HG02840 (cell line): ENCODE results near the gene CHM.
"Not testable (repeated sequence)": the region's sequence is repeated elsewhere in the genome, so short reads cannot be mapped to it uniquely, and the experiment has no call there.

ENCODE experiments used
- ATAC-seq: cut with Tn5 transposase; IDR thresholded peaks from one replicate; pipeline ENCODE4 v1.9.1; 2021; ENCODE audit warnings: mild to moderate bottlenecking, moderate library complexity, moderate number of reproducible peaks; ENCODE audit not compliant: unreplicated experiment, low FRiP score

CHM gene, protein sequence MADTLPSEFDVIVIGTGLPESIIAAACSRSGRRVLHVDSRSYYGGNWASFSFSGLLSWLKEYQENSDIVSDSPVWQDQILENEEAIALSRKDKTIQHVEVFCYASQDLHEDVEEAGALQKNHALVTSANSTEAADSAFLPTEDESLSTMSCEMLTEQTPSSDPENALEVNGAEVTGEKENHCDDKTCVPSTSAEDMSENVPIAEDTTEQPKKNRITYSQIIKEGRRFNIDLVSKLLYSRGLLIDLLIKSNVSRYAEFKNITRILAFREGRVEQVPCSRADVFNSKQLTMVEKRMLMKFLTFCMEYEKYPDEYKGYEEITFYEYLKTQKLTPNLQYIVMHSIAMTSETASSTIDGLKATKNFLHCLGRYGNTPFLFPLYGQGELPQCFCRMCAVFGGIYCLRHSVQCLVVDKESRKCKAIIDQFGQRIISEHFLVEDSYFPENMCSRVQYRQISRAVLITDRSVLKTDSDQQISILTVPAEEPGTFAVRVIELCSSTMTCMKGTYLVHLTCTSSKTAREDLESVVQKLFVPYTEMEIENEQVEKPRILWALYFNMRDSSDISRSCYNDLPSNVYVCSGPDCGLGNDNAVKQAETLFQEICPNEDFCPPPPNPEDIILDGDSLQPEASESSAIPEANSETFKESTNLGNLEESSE

DNA sequence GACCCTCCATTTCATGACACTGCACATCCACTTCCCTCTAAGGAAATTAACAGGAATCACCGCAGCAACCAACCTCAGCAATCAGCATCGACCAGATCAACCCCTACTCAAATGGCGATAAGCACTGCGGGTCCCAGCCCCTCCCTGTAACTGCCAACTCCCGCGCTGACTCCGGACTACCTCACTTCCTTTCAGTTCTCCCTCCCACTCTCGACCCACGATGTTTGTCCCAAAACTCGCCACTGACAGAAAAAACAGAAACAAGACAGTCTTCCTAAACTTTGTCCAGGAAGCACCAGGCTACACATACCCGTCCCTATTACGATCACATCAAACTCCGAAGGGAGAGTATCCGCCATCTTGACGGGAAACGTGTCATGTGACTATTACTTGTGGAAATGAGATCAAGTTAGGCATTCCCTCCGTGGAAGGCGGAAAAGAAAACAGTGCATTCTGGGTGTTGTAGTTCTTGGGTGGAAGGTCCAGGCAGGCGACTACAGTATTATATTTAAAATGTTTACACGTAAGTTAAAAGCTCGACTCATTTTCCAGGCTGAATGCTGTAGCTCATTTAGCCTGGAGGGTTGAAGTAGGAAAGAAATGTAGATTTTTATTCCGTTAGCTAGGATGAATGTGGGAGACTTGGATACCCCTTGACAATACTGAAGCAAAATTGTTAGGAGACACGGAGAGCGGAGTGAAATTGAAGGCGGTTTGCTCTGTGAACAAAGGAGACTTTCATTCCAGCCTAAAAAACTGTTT lies at the start of gene CHM:
TSS of gene CHM (minus strand) at position 385 of the 762 bp plus-strand sequence. CDS start at position 359, 26 bp downstream.
- peak; percentile 99 for ATAC-seq

DNA sequence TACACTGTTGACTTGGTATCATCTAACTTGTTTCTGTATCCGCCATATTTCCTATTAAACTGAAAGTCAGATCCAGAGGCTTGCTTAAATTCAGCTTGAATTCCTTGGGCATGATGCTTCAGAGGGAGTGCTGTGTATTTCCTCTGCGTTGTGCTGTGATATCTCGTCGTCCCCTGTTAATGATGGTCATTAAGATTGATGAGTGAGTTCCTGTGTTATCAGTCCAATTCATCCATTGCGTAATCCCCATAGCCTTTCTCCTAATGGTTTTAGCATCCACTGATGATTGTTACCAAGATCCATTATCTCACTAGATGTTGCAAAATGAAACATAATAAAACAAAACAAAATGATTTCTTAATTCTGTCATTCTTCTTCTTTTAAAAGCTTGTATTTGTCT lies 31.3 kb upstream of the CHM start:
- ATAC-seq = no peak

DNA sequence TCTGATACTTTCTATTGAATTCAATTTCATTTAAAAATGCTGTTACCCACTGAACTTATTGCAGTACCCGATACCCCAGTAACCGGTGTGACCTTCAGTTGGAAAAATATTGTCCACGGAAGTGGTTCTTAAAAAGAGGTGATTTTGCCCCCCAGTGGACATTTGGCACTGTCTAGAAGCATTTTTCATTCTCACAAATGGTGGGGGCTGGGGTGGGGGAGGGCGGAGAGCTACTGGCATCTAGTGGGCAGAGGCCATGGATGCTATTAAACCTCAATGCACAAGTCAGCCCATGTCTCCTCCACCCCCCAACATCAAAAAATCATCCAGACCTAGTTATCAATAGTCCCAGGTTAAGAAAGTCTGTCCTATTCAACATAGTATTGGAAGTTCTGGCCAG lies 19.6 kb upstream of the CHM start:
- ATAC-seq = no peak

DNA sequence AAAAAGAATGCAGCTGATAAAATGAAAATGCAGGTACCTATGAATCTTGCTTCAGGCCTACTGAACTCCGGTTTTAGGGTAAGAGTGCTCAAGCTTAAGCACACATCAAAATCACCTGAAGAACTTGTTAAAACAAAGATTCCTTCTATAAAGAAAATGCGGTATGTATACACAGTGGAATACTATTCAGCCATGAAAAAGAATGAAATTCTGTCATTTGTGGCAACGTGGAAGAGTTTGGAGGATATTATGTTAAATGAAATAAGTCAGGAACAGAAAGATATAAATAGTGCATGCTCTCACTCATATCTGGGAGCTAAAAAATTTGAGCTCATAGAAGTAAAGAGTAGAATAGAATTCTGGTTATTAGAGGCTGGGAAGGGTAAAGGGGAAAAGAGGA lies 14.0 kb upstream of the CHM start:
- ATAC-seq = no peak

DNA sequence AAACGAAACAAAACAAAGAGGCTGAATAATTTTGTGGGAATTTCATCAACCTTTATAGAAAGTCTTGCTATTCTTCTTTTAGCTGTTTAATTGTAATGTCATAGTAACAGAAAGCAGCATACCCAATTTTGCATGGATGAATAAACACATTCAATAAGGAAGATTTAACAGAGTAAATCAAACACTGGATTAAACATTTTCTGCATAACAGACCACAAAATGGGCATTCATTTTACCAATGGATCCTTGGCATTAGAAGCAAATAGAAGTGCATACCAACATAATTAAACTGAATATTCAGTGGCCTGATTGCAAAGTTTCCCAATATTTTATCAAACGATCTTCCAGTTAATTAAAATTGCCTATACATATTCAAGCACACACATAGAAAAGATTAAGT lies 4.4 kb upstream of the CHM start:
- no peak for ATAC-seq

DNA sequence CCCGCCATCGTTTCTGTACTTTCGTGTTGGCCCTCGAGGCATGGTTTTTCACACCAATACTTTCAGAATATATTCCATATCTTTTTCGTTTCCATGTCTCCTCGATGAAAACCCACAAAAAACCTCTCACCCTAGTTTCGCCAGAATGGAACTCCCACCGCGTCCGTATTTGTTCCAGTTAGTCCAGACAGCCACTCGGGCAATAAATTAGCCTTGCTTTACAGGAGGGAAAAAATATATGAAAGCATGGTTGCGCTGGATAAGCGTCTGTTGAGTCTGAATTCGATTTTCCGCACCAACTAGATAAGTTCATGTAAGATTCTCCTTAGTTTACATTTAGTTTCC lies 550 bp upstream of the CHM start:
- no peak for ATAC-seq

DNA sequence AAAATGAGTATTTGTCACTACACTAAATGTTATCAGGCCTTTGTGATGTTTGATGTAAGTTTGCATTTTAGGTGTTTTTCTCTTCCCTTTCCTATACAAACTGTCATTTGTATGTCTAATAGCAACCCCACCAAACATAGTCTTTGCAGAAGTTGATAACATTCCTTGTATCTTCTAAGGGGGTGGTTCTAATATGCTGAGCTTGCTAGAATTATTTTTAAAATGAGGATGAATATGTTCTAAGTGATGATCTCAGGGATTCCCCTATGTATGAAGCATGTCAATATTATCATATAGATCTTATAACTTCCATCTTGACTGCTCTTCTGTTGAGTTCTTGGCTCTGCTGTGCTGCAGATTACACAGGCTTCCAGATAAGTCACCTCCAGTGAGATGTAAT lies 3.1 kb downstream of the CHM start:
- no peak for ATAC-seq

DNA sequence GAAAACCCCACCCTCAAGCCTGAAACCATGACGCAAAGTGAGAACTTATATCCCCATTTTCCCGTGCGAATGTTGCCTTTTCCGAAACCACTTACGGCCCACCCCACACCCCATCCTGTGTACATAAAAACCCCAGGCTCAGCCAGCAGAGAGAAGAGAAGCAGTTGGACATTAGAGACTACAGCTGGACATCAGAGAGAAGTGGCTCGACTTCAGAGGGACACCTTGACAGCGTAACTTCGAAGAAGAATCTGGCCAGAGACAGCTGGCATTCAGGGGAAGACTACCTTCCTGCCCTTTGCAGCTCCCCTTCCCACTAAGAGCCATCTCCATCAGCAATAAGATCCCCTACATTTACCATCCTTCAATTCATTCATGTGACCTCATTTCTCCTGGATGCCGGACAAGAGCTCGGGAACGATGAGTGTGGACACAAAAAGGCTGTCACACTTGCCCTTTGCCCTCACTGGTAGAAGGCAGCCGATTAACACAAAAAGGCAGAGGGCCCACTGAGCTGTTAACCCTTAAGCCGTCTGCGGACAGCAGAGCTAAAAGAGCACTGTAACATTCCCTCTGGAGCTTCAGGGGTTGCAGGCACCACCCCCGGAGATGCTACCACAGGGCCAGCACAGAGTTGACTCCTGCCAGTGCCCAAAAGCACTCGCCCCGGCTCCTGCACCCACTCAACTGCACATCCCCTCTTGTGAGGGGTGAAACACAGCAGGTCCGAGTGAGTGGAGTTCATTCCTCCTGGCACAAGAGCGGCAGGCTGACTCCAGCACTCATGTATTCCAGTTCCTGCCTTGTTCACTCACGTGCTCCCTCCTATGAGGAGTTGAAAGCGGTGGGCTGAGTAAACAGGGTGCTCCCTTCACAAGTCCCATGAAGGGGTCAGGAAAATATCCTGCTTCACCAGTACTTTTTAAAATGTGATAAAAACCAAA lies 7.5 kb downstream of the CHM start:
- no peak for ATAC-seq

DNA sequence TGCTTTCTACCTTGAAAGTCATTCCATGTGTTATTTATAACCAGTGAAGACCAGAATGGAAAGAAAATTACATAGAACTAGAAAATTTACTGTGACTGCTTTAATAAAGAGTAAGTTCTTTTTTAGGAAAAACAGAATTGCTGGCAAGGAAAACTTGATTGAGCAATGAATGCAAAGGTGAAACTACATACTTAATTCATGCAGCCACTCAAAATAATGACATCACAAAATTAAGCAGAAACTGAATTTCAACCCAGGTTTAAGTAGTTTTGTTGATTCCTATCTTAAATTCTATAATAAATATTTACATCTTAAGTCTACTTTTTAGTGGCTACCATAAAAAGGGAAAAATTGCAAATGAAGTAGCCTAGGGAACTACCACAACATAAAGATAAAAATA lies 14.0 kb downstream of the CHM start:
- no peak for ATAC-seq

DNA sequence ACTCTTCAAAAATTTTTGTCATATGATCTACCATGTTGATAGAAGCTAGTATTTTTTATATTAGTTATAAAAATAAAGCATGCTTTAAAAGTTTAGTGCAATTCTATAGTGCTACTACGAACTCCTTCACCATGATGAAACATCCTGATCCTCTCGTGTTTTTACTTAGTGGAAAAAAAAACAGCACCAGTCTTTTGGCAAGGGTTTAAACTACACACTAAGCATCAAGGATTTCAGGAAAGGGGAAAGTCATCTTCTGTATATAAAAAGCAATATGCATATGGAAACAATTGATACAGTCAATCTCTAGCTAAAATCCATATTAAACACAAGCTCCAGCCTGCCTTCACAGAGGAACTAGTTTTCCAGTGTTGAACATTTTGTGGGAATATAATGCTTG lies 18.7 kb downstream of the CHM start:
- ATAC-seq = no peak

DNA sequence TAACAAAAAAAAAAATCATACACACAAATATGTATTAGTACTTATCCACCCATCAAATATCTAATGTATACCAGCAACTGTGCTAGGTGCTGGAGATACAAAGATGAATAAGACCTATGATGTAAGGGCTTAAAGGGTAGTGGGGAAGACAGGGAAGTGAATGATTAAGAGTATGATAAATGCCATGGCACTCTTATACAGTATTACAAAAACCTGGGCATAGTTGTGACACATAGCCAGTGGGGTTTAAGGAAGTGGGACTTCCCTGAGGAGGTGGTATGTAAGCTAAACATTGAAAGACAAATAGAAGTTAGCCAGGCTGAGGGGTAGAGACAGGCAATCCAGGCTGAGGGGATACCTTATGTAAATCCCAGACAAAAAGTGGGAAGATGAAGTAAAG lies 23.5 kb downstream of the CHM start:
- ATAC-seq = no peak

DNA sequence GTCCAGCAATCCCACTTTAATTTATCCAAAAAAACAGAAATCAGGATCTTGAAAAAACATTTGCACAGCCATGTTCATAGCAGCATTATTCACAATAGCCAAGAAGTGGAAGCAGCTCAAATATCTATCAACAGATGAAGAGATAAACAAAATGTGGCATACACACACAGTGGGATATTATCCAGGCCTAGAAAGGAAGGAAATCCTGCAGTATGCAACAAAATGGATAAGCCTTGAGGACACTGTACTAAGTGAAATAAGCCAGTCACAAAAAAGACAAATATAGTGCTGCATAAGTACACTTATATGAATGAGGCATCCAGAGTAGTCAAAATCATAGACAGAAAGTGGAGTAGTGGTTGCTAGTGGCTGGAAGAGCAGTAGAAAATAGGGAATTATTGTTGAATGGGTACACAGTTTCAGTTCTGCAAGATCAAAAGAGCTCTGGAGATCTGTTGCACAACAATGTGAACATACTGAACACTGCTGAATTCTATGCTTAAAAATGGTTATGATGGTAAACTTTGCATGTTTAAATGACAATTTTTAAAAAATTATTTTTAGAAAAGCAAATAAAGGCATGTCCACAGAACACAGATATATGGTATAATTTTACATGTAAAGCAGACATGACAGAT lies 25.6 kb downstream of the CHM start:
- no peak for ATAC-seq

DNA sequence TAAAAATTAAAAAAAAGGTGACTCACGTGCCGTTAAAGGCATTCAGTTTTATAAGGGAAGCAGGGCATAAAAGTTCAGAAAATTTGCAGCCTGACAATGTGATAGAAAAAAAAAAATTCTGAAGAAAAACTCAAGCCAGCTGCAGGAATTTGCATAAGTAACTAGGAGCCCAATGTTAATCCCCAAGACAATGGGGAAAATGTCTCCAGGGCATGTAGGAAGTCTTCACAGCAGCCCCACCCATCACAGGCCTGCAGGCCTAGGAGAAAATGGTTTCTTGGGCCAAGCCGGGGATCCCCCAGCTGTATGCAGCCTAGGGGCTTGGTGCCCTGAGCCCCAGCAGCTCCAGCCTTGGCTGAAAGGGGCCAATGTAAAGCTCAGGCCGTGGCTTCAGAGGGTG lies 31.2 kb downstream of the CHM start:
- no peak for ATAC-seq

DNA sequence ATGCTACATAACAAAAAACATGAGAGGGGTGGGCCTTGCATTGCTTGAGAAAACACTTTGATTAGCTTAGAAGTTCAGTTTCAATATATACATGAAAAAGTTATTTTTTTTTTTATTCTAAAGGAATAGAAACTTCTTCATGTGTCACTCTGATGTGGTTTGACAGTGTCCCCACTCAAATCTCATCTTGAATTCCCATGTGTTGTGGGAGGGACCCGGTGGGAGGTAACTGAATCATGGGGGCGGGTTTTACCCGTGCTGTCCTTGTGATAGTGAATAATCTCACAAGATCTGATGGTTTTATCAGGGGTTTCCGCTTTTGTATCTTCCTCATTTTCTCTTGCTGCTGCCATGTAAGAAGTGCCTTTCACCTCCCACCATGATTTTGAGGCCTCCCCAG lies 32.4 kb downstream of the CHM start:
- not testable (repeated sequence) for ATAC-seq

DNA sequence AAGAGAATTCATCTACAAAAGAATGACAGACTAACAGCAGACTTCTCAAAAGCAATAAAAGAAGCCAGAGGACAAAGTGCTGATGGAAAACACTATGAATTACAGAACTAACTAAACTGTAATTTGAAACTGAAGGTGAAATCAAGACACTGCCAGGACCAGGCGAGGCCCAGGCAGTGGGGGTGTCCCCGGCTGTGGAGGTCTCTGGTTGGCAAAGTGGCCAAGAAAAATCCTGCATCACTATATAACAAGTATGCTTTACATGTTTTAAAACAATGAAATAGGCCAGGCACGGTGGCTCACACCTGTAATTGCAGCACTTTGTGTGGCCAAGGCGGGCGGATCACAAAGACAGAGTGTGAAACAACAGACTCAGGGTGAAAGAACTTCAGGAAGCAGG lies 32.9 kb downstream of the CHM start:
- no peak for ATAC-seq

DNA sequence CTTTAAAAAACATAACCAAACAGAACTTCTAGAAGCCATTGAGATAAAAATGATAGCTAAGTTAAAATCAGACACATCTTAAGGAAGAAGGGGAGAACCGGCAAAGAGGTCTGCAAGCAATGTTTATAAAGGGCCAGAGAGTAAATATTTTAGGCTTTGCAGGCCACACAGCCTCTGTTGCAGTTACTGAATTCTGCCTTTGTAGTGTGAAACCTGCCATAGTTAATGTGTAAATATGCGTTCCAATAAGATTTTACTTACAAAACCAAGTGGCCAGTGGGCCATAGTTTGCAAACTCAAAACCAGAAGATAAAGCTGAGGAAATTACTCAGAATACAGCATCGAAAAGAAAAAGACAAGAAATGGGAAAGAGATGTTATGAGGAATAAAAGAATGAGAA lies 33.6 kb downstream of the CHM start:
- no peak for ATAC-seq

DNA sequence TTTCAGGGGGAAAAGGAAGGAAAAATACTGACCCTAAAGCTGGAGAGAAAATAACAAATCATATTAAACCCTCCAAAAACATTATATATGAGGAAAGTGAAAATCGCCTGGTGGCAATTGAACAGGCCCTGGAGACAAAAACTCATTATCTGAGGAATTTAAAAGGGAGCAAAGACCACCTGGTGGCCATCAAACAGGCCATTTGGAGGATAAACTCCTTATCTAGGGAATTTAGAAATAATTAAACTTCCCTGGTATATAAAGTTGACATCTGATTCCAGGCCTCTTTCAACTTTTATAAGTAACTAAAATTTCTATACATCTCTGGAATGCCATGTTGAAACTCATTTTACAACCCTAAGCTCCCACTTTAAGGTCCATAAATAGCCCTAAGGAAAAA lies 35.2 kb downstream of the CHM start:
- no peak for ATAC-seq

DNA sequence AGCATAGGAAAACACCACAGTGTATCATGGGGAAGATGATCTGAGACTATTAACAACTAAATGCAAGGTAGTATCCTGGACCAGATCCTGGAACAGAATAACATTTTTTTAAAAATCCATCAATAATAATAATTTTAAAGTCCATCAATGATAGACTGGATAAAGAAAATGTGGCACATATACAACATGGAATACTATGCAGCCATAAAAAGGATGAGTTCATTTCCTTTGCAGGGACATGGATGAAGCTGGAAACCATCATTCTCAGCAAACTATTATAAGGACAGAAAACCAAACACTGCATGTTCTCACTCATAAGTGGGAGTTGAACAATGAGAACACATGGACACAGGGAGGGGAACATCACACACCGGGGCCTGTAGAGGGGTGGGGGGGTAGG lies 37.6 kb downstream of the CHM start:
- not testable (repeated sequence) for ATAC-seq

DNA sequence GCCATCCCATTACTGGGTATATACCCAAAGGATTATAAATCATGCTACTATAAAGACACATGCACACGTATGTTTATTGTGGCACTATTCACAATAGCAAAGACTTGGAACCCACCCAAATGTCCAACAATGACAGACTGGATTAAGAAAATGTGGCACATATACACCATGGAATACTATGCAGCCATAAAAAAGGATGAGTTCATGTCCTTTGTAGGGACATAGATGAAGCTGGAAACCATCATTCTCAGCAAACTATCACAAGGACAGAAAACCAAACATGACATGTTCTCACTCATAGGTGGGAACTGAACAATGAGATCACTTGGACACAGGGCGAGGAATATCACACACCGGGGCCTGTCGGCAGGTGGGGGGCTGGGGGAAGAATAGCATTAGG lies 39.5 kb downstream of the CHM start:
- not testable (repeated sequence) for ATAC-seq
